HG03280 (cell line): ENCODE results near the gene BMPR1B.

ENCODE experiments used
- ATAC-seq: cut with Tn5 transposase; IDR thresholded peaks from one replicate; pipeline ENCODE4 v1.9.1; 2021; ENCODE audit warnings: mild to moderate bottlenecking, moderate library complexity; ENCODE audit not compliant: unreplicated experiment

The BMPR1B gene

GRCh38 chr4:95178938-95179337 is 421.2 kb downstream of the BMPR1B start:
- ATAC-seq = no peak

GRCh38 chr4:95180531-95181242 is 422.9 kb downstream of the BMPR1B start:
- ATAC-seq = no peak

- no peak for ATAC-seq
Observed at GRCh38 chr4:95181243-95181995, 423.7 kb downstream of the BMPR1B start.

- no peak for ATAC-seq
Observed at GRCh38 chr4:95181996-95182306, 424.2 kb downstream of the BMPR1B start.

GRCh38 chr4:95183656-95184408 is 426.1 kb downstream of the BMPR1B start:
- ATAC-seq = no peak

- no peak for ATAC-seq
Observed at GRCh38 chr4:95186666-95187065, 428.9 kb downstream of the BMPR1B start.

- ATAC-seq = no peak
Observed at GRCh38 chr4:95188701-95189370, 431.1 kb downstream of the BMPR1B start.

GRCh38 chr4:95190751-95191436 is 433.1 kb downstream of the BMPR1B start:
- ATAC-seq = no peak

- no peak for ATAC-seq
Observed at GRCh38 chr4:95191537-95191936, 433.8 kb downstream of the BMPR1B start.

GRCh38 chr4:95193391-95194224 is 435.9 kb downstream of the BMPR1B start:
- no peak for ATAC-seq

- no peak for ATAC-seq
Observed at GRCh38 chr4:95197353-95197752, 439.6 kb downstream of the BMPR1B start.

- ATAC-seq = no peak
Observed at GRCh38 chr4:95198961-95199360, 441.2 kb downstream of the BMPR1B start.

GRCh38 chr4:95204267-95204844 is 446.6 kb downstream of the BMPR1B start:
- ATAC-seq = no peak

GRCh38 chr4:95204873-95205272 is 447.1 kb downstream of the BMPR1B start:
- no peak for ATAC-seq
